OCI-LY1 (cell line): ENCODE data around the gene PSEN1.

ENCODE experiments used
- EZH2 ChIP-seq: fragments of 200-600 bp; sonication (generic), shearing (Covaris generic); IDR thresholded peaks from 2 replicates; pipeline ENCODE4 v1.8.0; 2017; ENCODE audit warnings: borderline replicate concordance, mixed run types, mild to moderate bottlenecking, antibody characterized with exemption, low read length, moderate library complexity, mixed read lengths
- TF ChIP-seq, protein P1 (sequence below): fragments of 200-600 bp; sonication (generic), shearing (Covaris generic); IDR thresholded peaks from 2 replicates; pipeline ENCODE4 v1.5.1; 2017; ENCODE audit warnings: mild to moderate bottlenecking, antibody characterized with exemption, low read length, moderate library complexity, mixed read lengths

DNA sequence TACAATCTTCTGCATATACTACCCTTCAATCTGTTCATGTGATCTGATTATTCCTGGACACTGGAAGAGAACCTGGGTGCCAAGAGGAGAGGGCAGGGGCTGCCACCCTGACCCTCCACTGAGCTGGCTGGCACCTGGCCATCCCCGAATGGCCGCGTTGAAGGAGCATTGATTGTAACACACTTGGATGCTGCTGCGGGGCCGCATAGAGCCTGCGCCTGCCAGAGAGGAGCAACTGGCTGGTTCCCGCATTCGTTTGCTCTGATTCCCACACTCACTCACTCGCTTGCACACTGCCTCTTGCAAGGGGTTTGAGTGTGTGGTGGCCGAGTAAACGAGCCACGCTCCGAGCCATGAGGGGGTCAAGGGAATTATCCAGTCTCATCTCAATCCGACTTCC, 32.4 kb downstream of the PSEN1 start:
- TF ChIP-seq, protein P1, sequence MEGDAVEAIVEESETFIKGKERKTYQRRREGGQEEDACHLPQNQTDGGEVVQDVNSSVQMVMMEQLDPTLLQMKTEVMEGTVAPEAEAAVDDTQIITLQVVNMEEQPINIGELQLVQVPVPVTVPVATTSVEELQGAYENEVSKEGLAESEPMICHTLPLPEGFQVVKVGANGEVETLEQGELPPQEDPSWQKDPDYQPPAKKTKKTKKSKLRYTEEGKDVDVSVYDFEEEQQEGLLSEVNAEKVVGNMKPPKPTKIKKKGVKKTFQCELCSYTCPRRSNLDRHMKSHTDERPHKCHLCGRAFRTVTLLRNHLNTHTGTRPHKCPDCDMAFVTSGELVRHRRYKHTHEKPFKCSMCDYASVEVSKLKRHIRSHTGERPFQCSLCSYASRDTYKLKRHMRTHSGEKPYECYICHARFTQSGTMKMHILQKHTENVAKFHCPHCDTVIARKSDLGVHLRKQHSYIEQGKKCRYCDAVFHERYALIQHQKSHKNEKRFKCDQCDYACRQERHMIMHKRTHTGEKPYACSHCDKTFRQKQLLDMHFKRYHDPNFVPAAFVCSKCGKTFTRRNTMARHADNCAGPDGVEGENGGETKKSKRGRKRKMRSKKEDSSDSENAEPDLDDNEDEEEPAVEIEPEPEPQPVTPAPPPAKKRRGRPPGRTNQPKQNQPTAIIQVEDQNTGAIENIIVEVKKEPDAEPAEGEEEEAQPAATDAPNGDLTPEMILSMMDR, result no peak
- TF ChIP-seq EZH2, result no peak
